HEK293 (cell line): ENCODE measurements around the gene VEZF1.
A peak's percentile ranks its signal among the peaks of the same experiment; 100 is the strongest.

Source experiments
- GLI2 ChIP-seq: fragments of 450-650 bp; formaldehyde crosslinking; IDR thresholded peaks from 2 replicates; pipeline ENCODE4; 2017; ENCODE audit warnings: missing biosample characterization, missing genetic modification characterization, low read depth, borderline replicate concordance
- KLF10 ChIP-seq: fragments of 450-650 bp; IDR thresholded peaks from 2 replicates; pipeline ENCODE4 v1.5.1; 2018; ENCODE audit warnings: missing biosample characterization, mild to moderate bottlenecking, missing genetic modification characterization
- KLF9 ChIP-seq: fragments of 450-650 bp; formaldehyde crosslinking; IDR thresholded peaks from 2 replicates; pipeline ENCODE4 v1.5.1; 2016; ENCODE audit warnings: missing biosample characterization, missing genetic modification characterization, low read depth
- OSR2 ChIP-seq: fragments of 450-650 bp; formaldehyde crosslinking; IDR thresholded peaks from 2 replicates; pipeline ENCODE4 v1.5.1; 2016; ENCODE audit warnings: missing biosample characterization, missing genetic modification characterization
- PRDM6 ChIP-seq: fragments of 450-650 bp; formaldehyde crosslinking; IDR thresholded peaks from 2 replicates; pipeline ENCODE4 v1.5.1; 2017; ENCODE audit warnings: missing biosample characterization, missing genetic modification characterization
- SP2 ChIP-seq: fragments of 450-650 bp; formaldehyde crosslinking; IDR thresholded peaks from 2 replicates; pipeline ENCODE4 v1.5.1; 2016; ENCODE audit warnings: missing biosample characterization, missing genetic modification characterization
- WT1 ChIP-seq: fragments of 450-650 bp; formaldehyde crosslinking; IDR thresholded peaks from 2 replicates; pipeline ENCODE4 v1.5.1; 2016; ENCODE audit warnings: missing biosample characterization, missing genetic modification characterization
- ZBTB20 ChIP-seq: fragments of 450-650 bp; formaldehyde crosslinking; IDR thresholded peaks from 2 replicates; pipeline ENCODE4 v1.5.1; 2016; ENCODE audit warnings: missing biosample characterization, missing genetic modification characterization
- ZBTB49 ChIP-seq: fragments of 450-650 bp; formaldehyde crosslinking; IDR thresholded peaks from 2 replicates; pipeline ENCODE4 v1.5.1; 2016; ENCODE audit warnings: missing biosample characterization, missing genetic modification characterization, low read depth
- ZEB2 ChIP-seq: fragments of 450-650 bp; formaldehyde crosslinking; IDR thresholded peaks from 2 replicates; pipeline ENCODE4 v1.5.1; 2016; ENCODE audit warnings: missing biosample characterization, missing genetic modification characterization
- ZNF132 ChIP-seq: fragments of 450-650 bp; formaldehyde crosslinking; IDR thresholded peaks from 2 replicates; pipeline ENCODE4 v1.5.1; 2017; ENCODE audit warnings: missing biosample characterization, missing genetic modification characterization, borderline replicate concordance
- ZNF157 ChIP-seq: fragments of 450-650 bp; formaldehyde crosslinking; IDR thresholded peaks from 2 replicates; pipeline ENCODE4 v1.5.1; 2016; ENCODE audit warnings: missing biosample characterization, missing genetic modification characterization
- ZNF16 ChIP-seq: fragments of 450-650 bp; formaldehyde crosslinking; IDR thresholded peaks from 2 replicates; pipeline ENCODE4 v1.5.1; 2016; ENCODE audit warnings: low read depth, missing biosample characterization, missing genetic modification characterization
- ZNF169 ChIP-seq: fragments of 450-650 bp; formaldehyde crosslinking; IDR thresholded peaks from 2 replicates; pipeline ENCODE4 v1.5.1; 2016; ENCODE audit warnings: missing biosample characterization, missing genetic modification characterization
- ZNF19 ChIP-seq: fragments of 450-650 bp; formaldehyde crosslinking; IDR thresholded peaks from 2 replicates; pipeline ENCODE4; 2016; ENCODE audit warnings: missing biosample characterization, missing genetic modification characterization, low read depth
- ZNF324 ChIP-seq: fragments of 450-650 bp; formaldehyde crosslinking; IDR thresholded peaks from 2 replicates; pipeline ENCODE4 v1.5.1; 2016; ENCODE audit warnings: missing biosample characterization, missing genetic modification characterization
- ZNF394 ChIP-seq: fragments of 450-650 bp; formaldehyde crosslinking; IDR thresholded peaks from 2 replicates; pipeline ENCODE4 v1.5.1; 2016; ENCODE audit warnings: missing biosample characterization, missing genetic modification characterization, mild to moderate bottlenecking, moderate library complexity, borderline replicate concordance
- ZNF48 ChIP-seq: fragments of 450-650 bp; formaldehyde crosslinking; IDR thresholded peaks from 2 replicates; pipeline ENCODE4 v1.5.1; 2016; ENCODE audit warnings: missing biosample characterization, missing genetic modification characterization
- ZNF488 ChIP-seq: fragments of 450-650 bp; formaldehyde crosslinking; IDR thresholded peaks from 2 replicates; pipeline ENCODE4 v1.5.1; 2016; ENCODE audit warnings: missing biosample characterization, missing genetic modification characterization
- ZNF510 ChIP-seq: fragments of 450-650 bp; formaldehyde crosslinking; IDR thresholded peaks from 2 replicates; pipeline ENCODE4 v1.5.1; 2018; ENCODE audit warnings: mild to moderate bottlenecking, missing genetic modification characterization, missing biosample characterization; ENCODE audit not compliant: insufficient replicate concordance
- ZNF621 ChIP-seq: fragments of 450-650 bp; formaldehyde crosslinking; IDR thresholded peaks from 2 replicates; pipeline ENCODE4 v1.5.1; 2017; ENCODE audit warnings: missing biosample characterization, missing genetic modification characterization
- ZNF624 ChIP-seq: fragments of 450-650 bp; formaldehyde crosslinking; IDR thresholded peaks from 2 replicates; pipeline ENCODE4 v1.5.1; 2017; ENCODE audit warnings: missing biosample characterization, missing genetic modification characterization
- ZNF658 ChIP-seq: fragments of 450-650 bp; formaldehyde crosslinking; IDR thresholded peaks from 2 replicates; pipeline ENCODE4; 2016; ENCODE audit warnings: missing biosample characterization, missing genetic modification characterization
- ZNF664 ChIP-seq: fragments of 450-650 bp; formaldehyde crosslinking; IDR thresholded peaks from 2 replicates; pipeline ENCODE4 v1.5.1; 2016; ENCODE audit warnings: missing biosample characterization, missing genetic modification characterization
- ZNF704 ChIP-seq: fragments of 450-650 bp; formaldehyde crosslinking; IDR thresholded peaks from 2 replicates; pipeline ENCODE4 v1.5.1; 2016; ENCODE audit warnings: missing biosample characterization, missing genetic modification characterization
- TF ChIP-seq, protein P1 (sequence below): fragments of 450-650 bp; formaldehyde crosslinking; IDR thresholded peaks from 2 replicates; pipeline ENCODE4 v1.5.1; 2016; ENCODE audit warnings: missing biosample characterization, missing genetic modification characterization
- TF ChIP-seq, protein P2 (sequence below): fragments of 450-650 bp; formaldehyde crosslinking; IDR thresholded peaks from 2 replicates; pipeline ENCODE4 v1.5.1; 2016; ENCODE audit warnings: missing biosample characterization, missing genetic modification characterization
- TF ChIP-seq, protein P3 (sequence below): fragments of 450-650 bp; formaldehyde crosslinking; IDR thresholded peaks from 2 replicates; pipeline ENCODE4 v1.5.1; 2016; ENCODE audit warnings: missing biosample characterization, missing genetic modification characterization
- TF ChIP-seq, protein P4 (sequence below): fragments of 450-650 bp; formaldehyde crosslinking; IDR thresholded peaks from 2 replicates; pipeline ENCODE4 v1.5.1; 2016; ENCODE audit warnings: missing biosample characterization, missing genetic modification characterization

VEZF1 gene

DNA sequence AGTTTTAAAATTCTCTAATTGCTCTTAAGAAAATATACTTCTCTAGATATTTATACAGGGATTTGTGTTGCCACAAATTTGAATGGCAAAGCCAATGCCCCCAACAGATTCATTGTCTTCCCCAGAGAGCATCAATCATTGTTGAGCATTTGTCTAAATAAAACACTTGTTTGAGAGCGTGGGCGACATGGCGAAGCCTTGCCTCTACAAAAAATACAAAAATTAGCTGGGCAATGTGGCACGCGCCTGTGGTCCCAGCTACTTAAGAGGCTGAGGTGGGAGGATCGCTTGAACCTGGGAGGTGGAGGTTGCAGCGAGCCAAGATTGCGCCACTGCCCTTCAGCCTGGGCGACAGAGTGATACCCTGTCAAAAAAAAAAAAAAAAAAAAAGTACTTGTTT lies 32.3 kb upstream of the VEZF1 start (continued):
- no peak for TF ChIP-seq ZNF157 (tag by site-specific recombination)
- no peak for TF ChIP-seq ZNF624 (tag by site-specific recombination)
- no peak for TF ChIP-seq ZNF704 (tag by site-specific recombination)
- TF ChIP-seq, protein P1, sequence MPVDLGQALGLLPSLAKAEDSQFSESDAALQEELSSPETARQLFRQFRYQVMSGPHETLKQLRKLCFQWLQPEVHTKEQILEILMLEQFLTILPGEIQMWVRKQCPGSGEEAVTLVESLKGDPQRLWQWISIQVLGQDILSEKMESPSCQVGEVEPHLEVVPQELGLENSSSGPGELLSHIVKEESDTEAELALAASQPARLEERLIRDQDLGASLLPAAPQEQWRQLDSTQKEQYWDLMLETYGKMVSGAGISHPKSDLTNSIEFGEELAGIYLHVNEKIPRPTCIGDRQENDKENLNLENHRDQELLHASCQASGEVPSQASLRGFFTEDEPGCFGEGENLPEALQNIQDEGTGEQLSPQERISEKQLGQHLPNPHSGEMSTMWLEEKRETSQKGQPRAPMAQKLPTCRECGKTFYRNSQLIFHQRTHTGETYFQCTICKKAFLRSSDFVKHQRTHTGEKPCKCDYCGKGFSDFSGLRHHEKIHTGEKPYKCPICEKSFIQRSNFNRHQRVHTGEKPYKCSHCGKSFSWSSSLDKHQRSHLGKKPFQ (tag by site-specific recombination): 0 out of 2 replicates have a peak, but pooled peaks have one; percentile 14
- TF ChIP-seq ZBTB49 (tag by site-specific recombination): no peak
- peak; percentile 82 for TF ChIP-seq OSR2 (tag by site-specific recombination)
- TF ChIP-seq ZNF621 (tag by site-specific recombination): no peak
- peak; percentile 71 for TF ChIP-seq WT1 (tag by site-specific recombination)
- TF ChIP-seq ZNF19 (tag by site-specific recombination): no peak
- TF ChIP-seq ZNF488: no peak
- no peak for TF ChIP-seq ZNF658 (tag by site-specific recombination)
- TF ChIP-seq ZBTB20 (tag by site-specific recombination): no peak
- no peak for TF ChIP-seq SP2 (tag by site-specific recombination)
- TF ChIP-seq, protein P2, sequence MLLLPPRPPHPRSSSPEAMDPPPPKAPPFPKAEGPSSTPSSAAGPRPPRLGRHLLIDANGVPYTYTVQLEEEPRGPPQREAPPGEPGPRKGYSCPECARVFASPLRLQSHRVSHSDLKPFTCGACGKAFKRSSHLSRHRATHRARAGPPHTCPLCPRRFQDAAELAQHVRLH: no peak
- no peak for TF ChIP-seq ZNF664 (tag by site-specific recombination)
- TF ChIP-seq GLI2 (tag by site-specific recombination): no peak
- no peak for TF ChIP-seq KLF9 (tag by site-specific recombination)
- no peak for TF ChIP-seq ZNF16 (tag by site-specific recombination)
- TF ChIP-seq KLF10 (tag by site-specific recombination): no peak
- no peak for TF ChIP-seq ZNF48 (tag by site-specific recombination)
- TF ChIP-seq, protein P3, sequence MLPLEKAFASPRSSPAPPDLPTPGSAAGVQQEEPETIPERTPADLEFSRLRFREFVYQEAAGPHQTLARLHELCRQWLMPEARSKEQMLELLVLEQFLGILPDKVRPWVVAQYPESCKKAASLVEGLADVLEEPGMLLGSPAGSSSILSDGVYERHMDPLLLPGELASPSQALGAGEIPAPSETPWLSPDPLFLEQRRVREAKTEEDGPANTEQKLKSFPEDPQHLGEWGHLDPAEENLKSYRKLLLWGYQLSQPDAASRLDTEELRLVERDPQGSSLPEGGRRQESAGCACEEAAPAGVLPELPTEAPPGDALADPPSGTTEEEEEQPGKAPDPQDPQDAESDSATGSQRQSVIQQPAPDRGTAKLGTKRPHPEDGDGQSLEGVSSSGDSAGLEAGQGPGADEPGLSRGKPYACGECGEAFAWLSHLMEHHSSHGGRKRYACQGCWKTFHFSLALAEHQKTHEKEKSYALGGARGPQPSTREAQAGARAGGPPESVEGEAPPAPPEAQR: no peak
- no peak for TF ChIP-seq ZNF169 (tag by site-specific recombination)
- peak; percentile 76 for TF ChIP-seq PRDM6
- no peak for TF ChIP-seq ZNF510
- no peak for TF ChIP-seq ZEB2 (tag by site-specific recombination)
- no peak for TF ChIP-seq ZNF132
- TF ChIP-seq ZNF394: no peak
- TF ChIP-seq, protein P4, sequence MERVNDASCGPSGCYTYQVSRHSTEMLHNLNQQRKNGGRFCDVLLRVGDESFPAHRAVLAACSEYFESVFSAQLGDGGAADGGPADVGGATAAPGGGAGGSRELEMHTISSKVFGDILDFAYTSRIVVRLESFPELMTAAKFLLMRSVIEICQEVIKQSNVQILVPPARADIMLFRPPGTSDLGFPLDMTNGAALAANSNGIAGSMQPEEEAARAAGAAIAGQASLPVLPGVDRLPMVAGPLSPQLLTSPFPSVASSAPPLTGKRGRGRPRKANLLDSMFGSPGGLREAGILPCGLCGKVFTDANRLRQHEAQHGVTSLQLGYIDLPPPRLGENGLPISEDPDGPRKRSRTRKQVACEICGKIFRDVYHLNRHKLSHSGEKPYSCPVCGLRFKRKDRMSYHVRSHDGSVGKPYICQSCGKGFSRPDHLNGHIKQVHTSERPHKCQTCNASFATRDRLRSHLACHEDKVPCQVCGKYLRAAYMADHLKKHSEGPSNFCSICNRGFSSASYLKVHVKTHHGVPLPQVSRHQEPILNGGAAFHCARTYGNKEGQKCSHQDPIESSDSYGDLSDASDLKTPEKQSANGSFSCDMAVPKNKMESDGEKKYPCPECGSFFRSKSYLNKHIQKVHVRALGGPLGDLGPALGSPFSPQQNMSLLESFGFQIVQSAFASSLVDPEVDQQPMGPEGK (tag by site-specific recombination): no peak
- no peak for TF ChIP-seq ZNF324 (tag by site-specific recombination)
